ENCODE results near the gene CYP2W1.
A peak's percentile ranks its signal among the peaks of the same experiment; 100 is the strongest.

CYP2W1 gene

GRCh38 chr7:984361-985126, 1.6 kb downstream of the CYP2W1 start:
- CTCF ChIA-PET: interaction anchor here (0.9 to 1.2 kb wide), 3 partner anchors 9 to 155 kb away, joined by 3 read pairs; no protein-coding TSS in a partner anchor
- peaks cover 0 to 36% (median 2%) of the 10 kb centered on the region in 5 experiments for H3K27me3 ChIP-seq (replicated peaks in 2 of 5; ENCODE audit: control insufficient read depth in 4 of 5, insufficient read depth in 5 of 5, low read length in 4 of 5)
- POLR2A ChIA-PET: no interaction called here
- peaks cover 0 to 5% (median under 1%) of the 10 kb centered on the region in 4 experiments for H3K4me1 ChIP-seq (ENCODE audit: control extremely low read depth in 1 of 4, control insufficient read depth in 4 of 4, insufficient read depth in 4 of 4, low read length in 3 of 4)
- H3K36me3 ChIP-seq (ENCODE audit: control insufficient read depth in 4 of 4, insufficient read depth in 4 of 4, low read length in 3 of 4): no peaks in the 10 kb centered on the region
- no peak for DNase-seq
- H3K9me3 ChIP-seq (ENCODE audit: control extremely low read depth in 1 of 5, control insufficient read depth in 4 of 5, insufficient read depth in 2 of 5, low read depth in 1 of 5, low read length in 4 of 5): no peaks in the 10 kb centered on the region
- WGBS (ENCODE audit: insufficient coverage): 92% methylated on average over 37 of the region's 39 CpGs
- H3K4me3 ChIP-seq (ENCODE audit: control insufficient read depth in 1 of 7, extremely low read depth in 1 of 7, insufficient read depth in 4 of 7, low read depth in 2 of 7, low read length in 6 of 7): no peak overlapping the region
- no peak overlapping the region for H3K27ac ChIP-seq (ENCODE audit: insufficient read depth in 1 of 2, low read depth in 1 of 2, low read length in 2 of 2, poor library complexity in 1 of 2, severe bottlenecking in 2 of 2)

GRCh38 chr7:985127-985416, 2.1 kb downstream of the CYP2W1 start:
- Histone ChIP-seq H3K4me3 (ENCODE audit: control insufficient read depth in 1 of 7, extremely low read depth in 1 of 7, insufficient read depth in 4 of 7, low read depth in 2 of 7, low read length in 6 of 7) (no peak overlapping the region), H3K9me3 (ENCODE audit: control extremely low read depth in 1 of 5, control insufficient read depth in 4 of 5, insufficient read depth in 2 of 5, low read depth in 1 of 5, low read length in 4 of 5) (no peaks in the 10 kb centered on the region), H3K27me3 (replicated peaks in 2 of 5; ENCODE audit: control insufficient read depth in 4 of 5, insufficient read depth in 5 of 5, low read length in 4 of 5) (peaks cover 0 to 36% (median 2%) of the 10 kb centered on the region in 5 experiments), H3K4me1 (ENCODE audit: control extremely low read depth in 1 of 4, control insufficient read depth in 4 of 4, insufficient read depth in 4 of 4, low read length in 3 of 4) (peaks cover 0 to 5% (median under 1%) of the 10 kb centered on the region in 4 experiments), H3K36me3 (ENCODE audit: control insufficient read depth in 4 of 4, insufficient read depth in 4 of 4, low read length in 3 of 4) (no peaks in the 10 kb centered on the region), H3K27ac (ENCODE audit: insufficient read depth in 1 of 2, low read depth in 1 of 2, low read length in 2 of 2, poor library complexity in 1 of 2, severe bottlenecking in 2 of 2) (no peak overlapping the region)
- ChIA-PET POLR2A (no interaction called here), CTCF (interaction anchor here (0.9 to 1.2 kb wide), 4 partner anchors 8 to 155 kb away, joined by 3 read pairs; no protein-coding TSS in a partner anchor)
- DNase-seq: no peak
- WGBS (ENCODE audit: insufficient coverage): 95% methylated on average over 16 of the region's 16 CpGs

GRCh38 chr7:985915-986741, 3.1 kb downstream of the CYP2W1 start:
- POLR2A ChIA-PET: no interaction called here
- Histone ChIP-seq H3K27ac (ENCODE audit: insufficient read depth in 1 of 2, low read depth in 1 of 2, low read length in 2 of 2, poor library complexity in 1 of 2, severe bottlenecking in 2 of 2) (no peak overlapping the region), H3K4me1 (ENCODE audit: control extremely low read depth in 1 of 4, control insufficient read depth in 4 of 4, insufficient read depth in 4 of 4, low read length in 3 of 4) (peaks cover 0 to 5% (median under 1%) of the 10 kb centered on the region in 4 experiments), H3K4me3 (ENCODE audit: control insufficient read depth in 1 of 7, extremely low read depth in 1 of 7, insufficient read depth in 4 of 7, low read depth in 2 of 7, low read length in 6 of 7) (no peak overlapping the region), H3K9me3 (ENCODE audit: control extremely low read depth in 1 of 5, control insufficient read depth in 4 of 5, insufficient read depth in 2 of 5, low read depth in 1 of 5, low read length in 4 of 5) (no peaks in the 10 kb centered on the region), H3K27me3 (replicated peaks in 2 of 5; ENCODE audit: control insufficient read depth in 4 of 5, insufficient read depth in 5 of 5, low read length in 4 of 5) (peaks cover 0 to 36% (median 2%) of the 10 kb centered on the region in 5 experiments), H3K36me3 (ENCODE audit: control insufficient read depth in 4 of 4, insufficient read depth in 4 of 4, low read length in 3 of 4) (no peaks in the 10 kb centered on the region)
- DNase-seq: peak in 2 of 3 donors; percentile 61 to 70
- WGBS (ENCODE audit: insufficient coverage): 71% methylated on average over 35 of the region's 41 CpGs
- CTCF ChIA-PET: interaction anchor here (0.9 to 1.4 kb wide), 4 partner anchors 9 to 80 kb away, joined by 3 to 4 read pairs (median 3); partner anchors contain the start of gene COX19

- Histone ChIP-seq H3K4me1 (ENCODE audit: control extremely low read depth in 1 of 4, control insufficient read depth in 4 of 4, insufficient read depth in 4 of 4, low read length in 3 of 4) (peaks cover 0 to 5% (median under 1%) of the 10 kb centered on the region in 4 experiments), H3K27ac (ENCODE audit: insufficient read depth in 1 of 2, low read depth in 1 of 2, low read length in 2 of 2, poor library complexity in 1 of 2, severe bottlenecking in 2 of 2) (no peak overlapping the region), H3K36me3 (ENCODE audit: control insufficient read depth in 4 of 4, insufficient read depth in 4 of 4, low read length in 3 of 4) (no peaks in the 10 kb centered on the region), H3K9me3 (ENCODE audit: control extremely low read depth in 1 of 5, control insufficient read depth in 4 of 5, insufficient read depth in 2 of 5, low read depth in 1 of 5, low read length in 4 of 5) (no peaks in the 10 kb centered on the region), H3K27me3 (replicated peaks in 2 of 5; ENCODE audit: control insufficient read depth in 4 of 5, insufficient read depth in 5 of 5, low read length in 4 of 5) (peaks cover 0 to 36% (median 2%) of the 10 kb centered on the region in 5 experiments), H3K4me3 (ENCODE audit: control insufficient read depth in 1 of 7, extremely low read depth in 1 of 7, insufficient read depth in 4 of 7, low read depth in 2 of 7, low read length in 6 of 7) (no peak overlapping the region)
- ChIA-PET CTCF (interaction anchor here (1.4 to 2.3 kb wide), 2 partner anchors 12 to 79 kb away, joined by 3 to 9 read pairs; partner anchors contain the start of gene COX19), POLR2A (no interaction called here)
- DNase-seq: no peak
- WGBS (ENCODE audit: insufficient coverage): 92% methylated on average over 52 of the region's 56 CpGs
Measured at GRCh38 chr7:986766-987751, 4.1 kb downstream of the CYP2W1 start.

- H3K9me3 ChIP-seq (ENCODE audit: control extremely low read depth in 1 of 5, control insufficient read depth in 4 of 5, insufficient read depth in 2 of 5, low read depth in 1 of 5, low read length in 4 of 5): no peaks in the 10 kb centered on the region
- H3K36me3 ChIP-seq (ENCODE audit: control insufficient read depth in 4 of 4, insufficient read depth in 4 of 4, low read length in 3 of 4): no peaks in the 10 kb centered on the region
- no peak for DNase-seq
- peaks cover 0 to 36% (median 2%) of the 10 kb centered on the region in 5 experiments for H3K27me3 ChIP-seq (replicated peaks in 2 of 5; ENCODE audit: control insufficient read depth in 4 of 5, insufficient read depth in 5 of 5, low read length in 4 of 5)
- peaks cover 0 to 9% (median 2%) of the 10 kb centered on the region in 4 experiments for H3K4me1 ChIP-seq (ENCODE audit: control extremely low read depth in 1 of 4, control insufficient read depth in 4 of 4, insufficient read depth in 4 of 4, low read length in 3 of 4)
- POLR2A ChIA-PET: no interaction called here
- no peak overlapping the region for H3K4me3 ChIP-seq (ENCODE audit: control insufficient read depth in 1 of 7, extremely low read depth in 1 of 7, insufficient read depth in 4 of 7, low read depth in 2 of 7, low read length in 6 of 7)
- CTCF ChIA-PET: interaction anchor here (2.3 kb wide), 1 partner anchor 78 kb away, joined by 9 read pairs; no protein-coding TSS in a partner anchor
- WGBS (ENCODE audit: insufficient coverage): 34% methylated on average over 5 of the region's 6 CpGs
- H3K27ac ChIP-seq (ENCODE audit: insufficient read depth in 1 of 2, low read depth in 1 of 2, low read length in 2 of 2, poor library complexity in 1 of 2, severe bottlenecking in 2 of 2): no peak overlapping the region
Measured at GRCh38 chr7:987909-988308, 4.9 kb downstream of the CYP2W1 start.

- ChIA-PET POLR2A (interaction anchor here (0.6 kb wide), 1 partner anchor 75 kb away, joined by 8 read pairs; no protein-coding TSS in a partner anchor), CTCF (interaction anchor here (2.3 kb wide), 1 partner anchor 78 kb away, joined by 9 read pairs; no protein-coding TSS in a partner anchor)
- no peak for DNase-seq
- WGBS (ENCODE audit: insufficient coverage): 6% methylated on average over 21 of the region's 24 CpGs
- H3K4me3 ChIP-seq (ENCODE audit: control insufficient read depth in 1 of 7, extremely low read depth in 1 of 7, insufficient read depth in 4 of 7, low read depth in 2 of 7, low read length in 6 of 7): no peak overlapping the region
- no peak overlapping the region for H3K27ac ChIP-seq (ENCODE audit: insufficient read depth in 1 of 2, low read depth in 1 of 2, low read length in 2 of 2, poor library complexity in 1 of 2, severe bottlenecking in 2 of 2)
- H3K9me3 ChIP-seq (ENCODE audit: control extremely low read depth in 1 of 5, control insufficient read depth in 4 of 5, insufficient read depth in 2 of 5, low read depth in 1 of 5, low read length in 4 of 5): no peaks in the 10 kb centered on the region
- H3K4me1 ChIP-seq (ENCODE audit: control extremely low read depth in 1 of 4, control insufficient read depth in 4 of 4, insufficient read depth in 4 of 4, low read length in 3 of 4): peaks cover 0 to 14% (median 5%) of the 10 kb centered on the region in 4 experiments
- no peaks in the 10 kb centered on the region for H3K36me3 ChIP-seq (ENCODE audit: control insufficient read depth in 4 of 4, insufficient read depth in 4 of 4, low read length in 3 of 4)
- H3K27me3 ChIP-seq (replicated peaks in 2 of 5; ENCODE audit: control insufficient read depth in 4 of 5, insufficient read depth in 5 of 5, low read length in 4 of 5): peaks cover 0 to 36% (median 2%) of the 10 kb centered on the region in 5 experiments
Measured at GRCh38 chr7:988426-988911, 5.5 kb downstream of the CYP2W1 start.
